Measurements from ENCODE around the gene ABHD2. TPM values are rescaled to one million over a fixed set of nuclear protein-coding genes. Genes with fewer than 3 reads are reported as not detected.

ABHD2 gene
- total RNA-seq, 2 experiments from 2014 or later, result 16.1 to 22.8 TPM

GRCh38 chr15:89184357-89184756, 96.1 kb downstream of the ABHD2 start:
- ChIA-PET CTCF (ENCODE audit: unreplicated experiment) (no interaction called here), POLR2A (no interaction called here)
- Histone ChIP-seq H3K36me3 (ENCODE audit: insufficient read depth, low read length) (no peaks in the 10 kb centered on the region), H3K27ac (ENCODE audit: low read depth, low read length, poor library complexity, severe bottlenecking) (no peak overlapping the region), H3K4me2 (ENCODE audit: low read length) (no peak overlapping the region), H2AFZ (ENCODE audit: low read length) (no peak overlapping the region), H4K20me1 (ENCODE audit: insufficient read depth, low read length) (no peaks in the 10 kb centered on the region), H3K4me1 (ENCODE audit: insufficient read depth, low read length, poor library complexity, severe bottlenecking) (no peaks in the 10 kb centered on the region), H3K9me2 (ENCODE audit: insufficient read depth, low read length) (no peaks in the 10 kb centered on the region), H3K79me2 (ENCODE audit: insufficient read depth, low read depth, low read length) (no peaks in the 10 kb centered on the region), H3K9me3 (ENCODE audit: low read length) (no peaks in the 10 kb centered on the region), H3K4me3 (ENCODE audit: low read depth, low read length, poor library complexity, severe bottlenecking) (no peak overlapping the region)
- DNase-seq (ENCODE audit: low spot score), result no peak
- intact Hi-C loops (cut with micrococcal nuclease; ENCODE audit: unreplicated experiment), result no loop called here
- BruUV-seq (replicated peaks), result no TSS peak
- TF ChIP-seq, protein P1, sequence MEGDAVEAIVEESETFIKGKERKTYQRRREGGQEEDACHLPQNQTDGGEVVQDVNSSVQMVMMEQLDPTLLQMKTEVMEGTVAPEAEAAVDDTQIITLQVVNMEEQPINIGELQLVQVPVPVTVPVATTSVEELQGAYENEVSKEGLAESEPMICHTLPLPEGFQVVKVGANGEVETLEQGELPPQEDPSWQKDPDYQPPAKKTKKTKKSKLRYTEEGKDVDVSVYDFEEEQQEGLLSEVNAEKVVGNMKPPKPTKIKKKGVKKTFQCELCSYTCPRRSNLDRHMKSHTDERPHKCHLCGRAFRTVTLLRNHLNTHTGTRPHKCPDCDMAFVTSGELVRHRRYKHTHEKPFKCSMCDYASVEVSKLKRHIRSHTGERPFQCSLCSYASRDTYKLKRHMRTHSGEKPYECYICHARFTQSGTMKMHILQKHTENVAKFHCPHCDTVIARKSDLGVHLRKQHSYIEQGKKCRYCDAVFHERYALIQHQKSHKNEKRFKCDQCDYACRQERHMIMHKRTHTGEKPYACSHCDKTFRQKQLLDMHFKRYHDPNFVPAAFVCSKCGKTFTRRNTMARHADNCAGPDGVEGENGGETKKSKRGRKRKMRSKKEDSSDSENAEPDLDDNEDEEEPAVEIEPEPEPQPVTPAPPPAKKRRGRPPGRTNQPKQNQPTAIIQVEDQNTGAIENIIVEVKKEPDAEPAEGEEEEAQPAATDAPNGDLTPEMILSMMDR (conservative IDR thresholded peaks at IDR 0.05; ENCODE audit: low read length), result no peak
- no peak for TF ChIP-seq EZH2phosphoT487 (IDR thresholded peaks at IDR 0.05; ENCODE audit: borderline replicate concordance, low read depth, low read length)

- H3K36me3 ChIP-seq (ENCODE audit: insufficient read depth, low read length), result no peaks in the 10 kb centered on the region
- H3K9me2 ChIP-seq (ENCODE audit: insufficient read depth, low read length), result no peaks in the 10 kb centered on the region
- intact Hi-C loops (cut with micrococcal nuclease; ENCODE audit: unreplicated experiment), result no loop called here
- no peaks in the 10 kb centered on the region for H3K79me2 ChIP-seq (ENCODE audit: insufficient read depth, low read depth, low read length)
- H3K4me3 ChIP-seq (ENCODE audit: low read depth, low read length, poor library complexity, severe bottlenecking), result no peak overlapping the region
- no peak overlapping the region for H3K27ac ChIP-seq (ENCODE audit: low read depth, low read length, poor library complexity, severe bottlenecking)
- TF ChIP-seq EZH2phosphoT487 (IDR thresholded peaks at IDR 0.05; ENCODE audit: borderline replicate concordance, low read depth, low read length), result no peak
- TF ChIP-seq, protein P1 (conservative IDR thresholded peaks at IDR 0.05; ENCODE audit: low read length), result no peak
- no peak overlapping the region for H3K4me2 ChIP-seq (ENCODE audit: low read length)
- ChIA-PET POLR2A (interaction anchor here (0.6 kb wide), 1 partner anchor 487 kb away, joined by 3 read pairs; no protein-coding TSS in a partner anchor), CTCF (ENCODE audit: unreplicated experiment) (no interaction called here)
- no peaks in the 10 kb centered on the region for H3K4me1 ChIP-seq (ENCODE audit: insufficient read depth, low read length, poor library complexity, severe bottlenecking)
- no TSS peak for BruUV-seq (replicated peaks)
- no peaks in the 10 kb centered on the region for H4K20me1 ChIP-seq (ENCODE audit: insufficient read depth, low read length)
- no peak overlapping the region for H2AFZ ChIP-seq (ENCODE audit: low read length)
- DNase-seq (ENCODE audit: low spot score), result no peak
- H3K9me3 ChIP-seq (ENCODE audit: low read length), result no peaks in the 10 kb centered on the region
These were observed 96.8 kb downstream of the ABHD2 start for GRCh38 chr15:89184886-89185526.

DNA sequence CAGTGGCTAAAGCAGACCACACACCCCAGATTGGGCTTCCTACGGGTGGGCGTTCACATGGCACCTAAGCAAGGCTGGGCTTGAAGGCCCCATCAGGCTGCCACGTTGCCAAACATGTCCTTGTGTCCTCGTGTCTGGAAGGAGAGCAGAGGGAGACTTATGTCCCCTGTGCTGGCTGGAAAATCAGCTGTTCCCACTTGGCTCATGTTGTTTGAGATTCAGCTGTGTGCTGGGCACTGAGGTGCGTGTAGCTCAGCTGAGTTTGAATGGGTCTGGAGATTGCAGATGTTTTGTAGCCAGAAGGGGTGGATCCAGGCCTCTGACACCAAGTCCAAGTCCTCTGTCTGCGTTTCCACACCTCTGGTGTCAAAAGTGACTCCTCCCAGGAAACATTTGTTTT, 98.5 kb downstream of the ABHD2 start:
- CTCF ChIA-PET (ENCODE audit: unreplicated experiment), result no interaction called here
- Histone ChIP-seq H3K4me3 (ENCODE audit: low read depth, low read length, poor library complexity, severe bottlenecking) (no peak overlapping the region), H3K9me2 (ENCODE audit: insufficient read depth, low read length) (no peaks in the 10 kb centered on the region), H3K4me2 (ENCODE audit: low read length) (no peak overlapping the region), H3K9me3 (ENCODE audit: low read length) (no peaks in the 10 kb centered on the region), H3K4me1 (ENCODE audit: insufficient read depth, low read length, poor library complexity, severe bottlenecking) (no peaks in the 10 kb centered on the region), H4K20me1 (ENCODE audit: insufficient read depth, low read length) (no peaks in the 10 kb centered on the region), H3K36me3 (ENCODE audit: insufficient read depth, low read length) (peaks cover 4% of the 10 kb centered on the region; the same call in 1 of the 2 replicates), H3K27ac (ENCODE audit: low read depth, low read length, poor library complexity, severe bottlenecking) (no peak overlapping the region), H2AFZ (ENCODE audit: low read length) (no peak overlapping the region), H3K79me2 (ENCODE audit: insufficient read depth, low read depth, low read length) (no peaks in the 10 kb centered on the region)
- DNase-seq (ENCODE audit: low spot score), result no peak
- POLR2A ChIA-PET, result no interaction called here
- no peak for TF ChIP-seq EZH2phosphoT487 (IDR thresholded peaks at IDR 0.05; ENCODE audit: borderline replicate concordance, low read depth, low read length)
- TF ChIP-seq, protein P1 (conservative IDR thresholded peaks at IDR 0.05; ENCODE audit: low read length), result no peak
- intact Hi-C loops (cut with micrococcal nuclease; ENCODE audit: unreplicated experiment), result no loop called here
- no TSS peak for BruUV-seq (replicated peaks)

All from OCI-LY7 (cell line).